Measurements from ENCODE around the gene BAMBI. TPM values are rescaled to one million over a fixed set of nuclear protein-coding genes. Genes with fewer than 3 reads are reported as not detected.

Gene BAMBI
- polyA plus RNA-seq, 1 donor (not counting 4 experiments of a cell fraction or from before 2014, with no cell fraction given), result 2.9 TPM

GRCh38 chr10:28638392-28638791 lies 38.9 kb upstream of the BAMBI start:
- no peak overlapping the region for H2AFZ ChIP-seq (ENCODE audit: control insufficient read depth, low read length)
- TF ChIP-seq CTCF (optimal IDR thresholded peaks at IDR 0.05 in 1 of 3, IDR thresholded peaks at IDR 0.05 in 1 of 3, conservative IDR thresholded peaks at IDR 0.05 in 1 of 3; ENCODE audit: extremely low read depth in 1 of 3, insufficient read depth in 2 of 3, low read length in 3 of 3), result no peak
- no peak for TF ChIP-seq EZH2 (IDR thresholded peaks at IDR 0.05; ENCODE audit: low read length)
- H4K20me1 ChIP-seq (ENCODE audit: control insufficient read depth, extremely low read depth, insufficient read depth, low read length), result no peaks in the 10 kb centered on the region
- no peaks in the 10 kb centered on the region for H3K9me1 ChIP-seq (ENCODE audit: control insufficient read depth, extremely low read depth, insufficient read depth, low read length)
- H3K9me3 ChIP-seq (ENCODE audit: control insufficient read depth, low read depth, low read length), result no peaks in the 10 kb centered on the region
- FAIRE-seq (no peak), DNase-seq (ENCODE audit: low read depth, low spot score) (no peak)
- H3K27ac ChIP-seq (ENCODE audit: control insufficient read depth, insufficient read depth, low read length), result no peak overlapping the region
- dilution Hi-C loops (cut with MboI; ENCODE audit: extremely low pct_ligation_motif_present, low sequenced_read_pairs), result no loop called here
- no peaks in the 10 kb centered on the region for H3K79me2 ChIP-seq (ENCODE audit: control insufficient read depth, insufficient read depth, low read length)
- no peak overlapping the region for H3K4me3 ChIP-seq (ENCODE audit: control insufficient read depth in 2 of 3, extremely low read depth in 1 of 3, insufficient read depth in 2 of 3, low read depth in 1 of 3, low read length in 3 of 3)
- no peak overlapping the region for H3K9ac ChIP-seq (ENCODE audit: control insufficient read depth, extremely low read depth, insufficient read depth, low read length)
- no peaks in the 10 kb centered on the region for H3K4me1 ChIP-seq (ENCODE audit: control insufficient read depth, extremely low read depth, insufficient read depth, low read length)
- no peak overlapping the region for H3K4me2 ChIP-seq (ENCODE audit: control insufficient read depth, extremely low read depth, insufficient read depth, low read depth, low read length)
- no peaks in the 10 kb centered on the region for H3K27me3 ChIP-seq (ENCODE audit: control insufficient read depth, extremely low read depth, insufficient read depth, low read length)
- no peaks in the 10 kb centered on the region for H3K36me3 ChIP-seq (ENCODE audit: control insufficient read depth in 2 of 2, extremely low read depth in 1 of 2, insufficient read depth in 2 of 2, low read length in 2 of 2)

GRCh38 chr10:28640551-28640950 lies 36.8 kb upstream of the BAMBI start:
- DNase-seq (ENCODE audit: low read depth, low spot score) (no peak), FAIRE-seq (no peak)
- H3K9ac ChIP-seq (ENCODE audit: control insufficient read depth, extremely low read depth, insufficient read depth, low read length), result no peak overlapping the region
- H3K9me1 ChIP-seq (ENCODE audit: control insufficient read depth, extremely low read depth, insufficient read depth, low read length), result no peaks in the 10 kb centered on the region
- dilution Hi-C loops (cut with MboI; ENCODE audit: extremely low pct_ligation_motif_present, low sequenced_read_pairs), result no loop called here
- H3K36me3 ChIP-seq (ENCODE audit: control insufficient read depth in 2 of 2, extremely low read depth in 1 of 2, insufficient read depth in 2 of 2, low read length in 2 of 2), result no peaks in the 10 kb centered on the region
- H3K4me3 ChIP-seq (ENCODE audit: control insufficient read depth in 2 of 3, extremely low read depth in 1 of 3, insufficient read depth in 2 of 3, low read depth in 1 of 3, low read length in 3 of 3), result no peak overlapping the region
- no peaks in the 10 kb centered on the region for H3K79me2 ChIP-seq (ENCODE audit: control insufficient read depth, insufficient read depth, low read length)
- no peak overlapping the region for H3K4me2 ChIP-seq (ENCODE audit: control insufficient read depth, extremely low read depth, insufficient read depth, low read depth, low read length)
- H3K4me1 ChIP-seq (ENCODE audit: control insufficient read depth, extremely low read depth, insufficient read depth, low read length), result no peaks in the 10 kb centered on the region
- no peaks in the 10 kb centered on the region for H3K27me3 ChIP-seq (ENCODE audit: control insufficient read depth, extremely low read depth, insufficient read depth, low read length)
- H2AFZ ChIP-seq (ENCODE audit: control insufficient read depth, low read length), result no peak overlapping the region
- no peak overlapping the region for H3K27ac ChIP-seq (ENCODE audit: control insufficient read depth, insufficient read depth, low read length)
- no peaks in the 10 kb centered on the region for H4K20me1 ChIP-seq (ENCODE audit: control insufficient read depth, extremely low read depth, insufficient read depth, low read length)
- H3K9me3 ChIP-seq (ENCODE audit: control insufficient read depth, low read depth, low read length), result no peaks in the 10 kb centered on the region
- TF ChIP-seq CTCF (optimal IDR thresholded peaks at IDR 0.05 in 1 of 3, IDR thresholded peaks at IDR 0.05 in 1 of 3, conservative IDR thresholded peaks at IDR 0.05 in 1 of 3; ENCODE audit: extremely low read depth in 1 of 3, insufficient read depth in 2 of 3, low read length in 3 of 3), result no peak

All from keratinocyte (primary cell).